Endodermal cell (in vitro differentiated cells): ENCODE results near the gene KLHDC3. TPM values are rescaled to one million over a fixed set of nuclear protein-coding genes. Genes with fewer than 3 reads are reported as not detected.

Experiments used
- DNase-seq: peaks from one replicate; pipeline ENCODE4 v3.0.0-alpha.2; 2017
- H3K27ac ChIP-seq: 2 replicates; pipeline ENCODE4 v1.5.1; 2013; ENCODE audit warnings: mild to moderate bottlenecking, low read depth, low read length, moderate library complexity
- H3K27me3 ChIP-seq: 2 replicates; pipeline ENCODE4 v1.6.1; 2013; ENCODE audit warnings: mild to moderate bottlenecking, low read length, moderate library complexity; ENCODE audit not compliant: insufficient read depth, control insufficient read depth, poor library complexity, severe bottlenecking
- H3K36me3 ChIP-seq: 2 replicates; pipeline ENCODE4 v1.7.0; 2013; ENCODE audit warnings: mild to moderate bottlenecking, low read length, moderate library complexity; ENCODE audit not compliant: control insufficient read depth, insufficient read depth
- H3K4me1 ChIP-seq: one replicate; pipeline ENCODE4 v1.7.0; 2013; ENCODE audit warnings: low read length; ENCODE audit not compliant: control insufficient read depth, insufficient read depth
- H3K4me3 ChIP-seq: 2 replicates; pipeline ENCODE4 v1.5.1; 2013; ENCODE audit warnings: mild to moderate bottlenecking, low read length, moderate library complexity
- H3K9ac ChIP-seq: 2 replicates; pipeline ENCODE4 v1.6.1; 2013; ENCODE audit warnings: mild to moderate bottlenecking, low read length, moderate library complexity; ENCODE audit not compliant: poor library complexity, severe bottlenecking; ENCODE audit errors: extremely low read depth
- H3K9me3 ChIP-seq: 2 replicates; pipeline ENCODE4 v1.6.1; 2013; ENCODE audit warnings: mild to moderate bottlenecking, low read length, moderate library complexity; ENCODE audit not compliant: control insufficient read depth
- H3K27ac Mint-ChIP-seq: 2 replicates; pipeline ENCODE4 v1.8.0; 2020; ENCODE audit warnings: mixed read lengths
- H3K27me3 Mint-ChIP-seq: 2 replicates; pipeline ENCODE4 v1.8.0; 2021; ENCODE audit warnings: mild to moderate bottlenecking, mixed read lengths; ENCODE audit not compliant: insufficient read depth
- H3K36me3 Mint-ChIP-seq: 2 replicates; pipeline ENCODE4 v1.8.0; 2020; ENCODE audit warnings: low read depth, mixed read lengths
- H3K4me1 Mint-ChIP-seq: 2 replicates; pipeline ENCODE4 v1.8.0; 2020; ENCODE audit warnings: mixed read lengths
- H3K4me3 Mint-ChIP-seq: 2 replicates; pipeline ENCODE4 v1.8.0; 2020; ENCODE audit warnings: mild to moderate bottlenecking, moderate library complexity, mixed read lengths
- H3K9me3 Mint-ChIP-seq: 2 replicates; pipeline ENCODE4 v1.8.0; 2020; ENCODE audit warnings: mild to moderate bottlenecking, mixed read lengths
- CTCF ChIP-seq: fragments of 200-600 bp; sonication (generic); conservative IDR thresholded peaks from 2 replicates; pipeline ENCODE4 v1.5.0; 2021; ENCODE audit warnings: antibody characterized with exemption, mild to moderate bottlenecking
- WGBS, 2 experiments: methylation state at CpG; one replicate each; pipeline versions ENCODE4 v1.1.5 to v1.1.7; 2013; ENCODE audit warnings: missing lambda C conversion rate in 2 of 2, mixed read lengths in 1 of 2; ENCODE audit not compliant: insufficient coverage in 1 of 2, insufficient read length in 1 of 2; 5-methylcytosine and 5-hydroxymethylcytosine counted together
- total RNA-seq, 2 donors: library from RNA; stranded (reverse); fragmentation: NEBNext Ultra II Directional in 1 of 2; extraction: Animal tissue kit (Norgen Biotek cat#: 25700) in 1 of 2; gene quantifications; 2 replicates in 1 of 2; 3 replicates in 1 of 2; pipeline ENCODE4 v1.2.1, GENCODE V29; 2021

KLHDC3 gene
- total RNA-seq, 2 donors from 2014 or later, result 124 to 135 TPM

GRCh38 chr6:43059168-43060033, 45.4 kb downstream of the KLHDC3 start, which contains the start of the genes KLC4 and MRPL2:
TSS of gene KLC4 (plus strand) at chr6:43059631. CDS start at chr6:43061336, 1,705 bp downstream.
TSS of gene MRPL2 (minus strand) at chr6:43059434. CDS start at chr6:43059381, 53 bp downstream.
- Mint-ChIP-seq H3K36me3 (peaks cover 28% of the 10 kb centered on the region), H3K9me3 (no peaks in the 10 kb centered on the region), H3K4me3 (peak within 1 kb of the TSS; percentile 94), H3K27ac (peak within 1 kb of the TSS; percentile 99), H3K4me1 (peaks cover 24% of the 10 kb centered on the region), H3K27me3 (no peaks in the 10 kb centered on the region)
- Histone ChIP-seq H3K27ac (peak within 1 kb of the TSS; percentile 69), H3K9me3 (no peaks in the 10 kb centered on the region), H3K27me3 (no peaks in the 10 kb centered on the region), H3K36me3 (peaks cover 41% of the 10 kb centered on the region), H3K4me3 (peak within 1 kb of the TSS; percentile 92), H3K4me1 (peaks cover 6% of the 10 kb centered on the region), H3K9ac (peak within 1 kb of the TSS; percentile 81)
- peak; percentile 100 for DNase-seq
- whole genome bisulfite sequencing, 2 experiments, result 0 to 1% methylated on average over 23 to 64 of the region's 64 CpGs
- no peak for TF ChIP-seq CTCF

- H3K27me3 Mint-ChIP-seq, result no peaks in the 10 kb centered on the region
- H3K9me3 ChIP-seq, result no peaks in the 10 kb centered on the region
Measured at GRCh38 chr6:43060034-43060754, 46.1 kb downstream of the KLHDC3 start.

More at GRCh38 chr6:43060034-43060754, 46.1 kb downstream of the KLHDC3 start:
- DNase-seq, result no peak
- peak overlapping the region; percentile 99 for H3K27ac Mint-ChIP-seq
- peaks cover 6% of the 10 kb centered on the region for H3K4me1 ChIP-seq
- peak overlapping the region; percentile 81 for H3K9ac ChIP-seq
- TF ChIP-seq CTCF, result no peak
- peaks cover 30% of the 10 kb centered on the region for H3K36me3 Mint-ChIP-seq
- peak overlapping the region; percentile 69 for H3K27ac ChIP-seq
- no peaks in the 10 kb centered on the region for H3K27me3 ChIP-seq
- H3K9me3 Mint-ChIP-seq, result no peaks in the 10 kb centered on the region
- peaks cover 24% of the 10 kb centered on the region for H3K4me1 Mint-ChIP-seq
- H3K36me3 ChIP-seq, result peaks cover 37% of the 10 kb centered on the region
- peak overlapping the region; percentile 94 for H3K4me3 Mint-ChIP-seq
- peak overlapping the region; percentile 92 for H3K4me3 ChIP-seq
- 12 to 18% methylated on average over 5 to 15 of the region's 15 CpGs for whole genome bisulfite sequencing, 2 experiments
